B cell (primary cell): Measurements from ENCODE around the gene UBASH3B.

ENCODE experiments used
- EZH2 ChIP-seq: IDR thresholded peaks from 2 replicates; pipeline ENCODE4 v1.6.1; 2012; ENCODE audit warnings: borderline replicate concordance, low read depth, mild to moderate bottlenecking, moderate library complexity, low read length; ENCODE audit not compliant: insufficient read depth, poor library complexity, severe bottlenecking
- TF ChIP-seq, protein P1 (sequence below): fragments of 200-600 bp; IDR thresholded peaks from one replicate; pipeline ENCODE4 v1.8.0; 2022; ENCODE audit warnings: antibody characterized with exemption, mild to moderate bottlenecking

DNA sequence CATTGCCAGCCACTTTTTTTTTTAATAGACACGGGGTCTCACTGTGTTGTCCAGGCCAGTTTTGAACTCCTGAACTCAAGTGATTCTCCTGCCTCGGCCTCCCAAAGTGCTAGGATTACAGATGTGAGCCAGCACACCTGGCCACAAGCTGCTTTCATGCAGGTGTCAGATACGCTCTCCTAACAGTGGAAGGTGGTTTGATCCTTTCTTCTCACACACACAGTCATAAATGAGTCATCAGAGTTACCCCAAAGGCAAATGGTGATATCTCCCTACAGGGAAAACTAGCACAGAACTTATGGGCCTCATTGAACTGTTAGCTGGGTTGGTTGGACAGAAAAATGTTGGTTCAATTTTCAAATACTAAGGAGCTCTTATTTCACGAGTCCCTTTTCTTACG, 38.2 kb upstream of the UBASH3B start:
- TF ChIP-seq, protein P1, sequence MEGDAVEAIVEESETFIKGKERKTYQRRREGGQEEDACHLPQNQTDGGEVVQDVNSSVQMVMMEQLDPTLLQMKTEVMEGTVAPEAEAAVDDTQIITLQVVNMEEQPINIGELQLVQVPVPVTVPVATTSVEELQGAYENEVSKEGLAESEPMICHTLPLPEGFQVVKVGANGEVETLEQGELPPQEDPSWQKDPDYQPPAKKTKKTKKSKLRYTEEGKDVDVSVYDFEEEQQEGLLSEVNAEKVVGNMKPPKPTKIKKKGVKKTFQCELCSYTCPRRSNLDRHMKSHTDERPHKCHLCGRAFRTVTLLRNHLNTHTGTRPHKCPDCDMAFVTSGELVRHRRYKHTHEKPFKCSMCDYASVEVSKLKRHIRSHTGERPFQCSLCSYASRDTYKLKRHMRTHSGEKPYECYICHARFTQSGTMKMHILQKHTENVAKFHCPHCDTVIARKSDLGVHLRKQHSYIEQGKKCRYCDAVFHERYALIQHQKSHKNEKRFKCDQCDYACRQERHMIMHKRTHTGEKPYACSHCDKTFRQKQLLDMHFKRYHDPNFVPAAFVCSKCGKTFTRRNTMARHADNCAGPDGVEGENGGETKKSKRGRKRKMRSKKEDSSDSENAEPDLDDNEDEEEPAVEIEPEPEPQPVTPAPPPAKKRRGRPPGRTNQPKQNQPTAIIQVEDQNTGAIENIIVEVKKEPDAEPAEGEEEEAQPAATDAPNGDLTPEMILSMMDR: no peak
- no peak for TF ChIP-seq EZH2
